Liver (tissue), 9 donors: ENCODE results near the gene ANKRD27. TPM values are rescaled to one million over a fixed set of nuclear protein-coding genes. Genes with fewer than 3 reads are reported as not detected.
A peak's percentile ranks its signal among the peaks of the same experiment; 100 is the strongest.
"Not testable (repeated sequence)": the region's sequence is repeated elsewhere in the genome, so short reads cannot be mapped to it uniquely, and the experiment has no call there.

ENCODE experiments used
- DNase-seq: peaks from one replicate; pipeline ENCODE4 v3.0.0-alpha.2; 2017; ENCODE audit warnings: low spot score
- H3K27ac ChIP-seq, 2 donors: one replicate each; pipeline ENCODE4 v1.7.0; 2013; ENCODE audit warnings: inconsistent platforms in 2 of 2, low read length in 2 of 2, control low read depth in 1 of 2, low read depth in 1 of 2, mild to moderate bottlenecking in 1 of 2
- H3K27me3 ChIP-seq, 4 donors: one replicate each; pipeline versions ENCODE4 v1.6.1 to v1.7.0; 2013; ENCODE audit warnings: low read length in 3 of 4, inconsistent platforms in 1 of 4, mild to moderate bottlenecking in 1 of 4, moderate library complexity in 1 of 4; ENCODE audit not compliant: control insufficient read depth in 4 of 4, insufficient read depth in 4 of 4
- H3K36me3 ChIP-seq, 4 donors: one replicate each; pipeline versions ENCODE4 v1.6.1 to v1.7.0; 2013; ENCODE audit warnings: low read length in 3 of 4, mild to moderate bottlenecking in 3 of 4, low read depth in 1 of 4, moderate library complexity in 1 of 4; ENCODE audit not compliant: control insufficient read depth in 4 of 4, insufficient read depth in 3 of 4
- H3K4me1 ChIP-seq, 4 donors: one replicate each; pipeline versions ENCODE4 v1.6.1 to v1.7.0; 2013; ENCODE audit warnings: low read length in 3 of 4, mild to moderate bottlenecking in 3 of 4, moderate library complexity in 1 of 4; ENCODE audit not compliant: control insufficient read depth in 4 of 4, insufficient read depth in 4 of 4
- H3K4me3 ChIP-seq, 3 donors: one replicate each; pipeline versions ENCODE4 v1.6.1 to v1.7.0; 2013; ENCODE audit warnings: low read length in 3 of 3, control low read depth in 1 of 3, low read depth in 1 of 3, mild to moderate bottlenecking in 1 of 3
- H3K9ac ChIP-seq, 2 donors: one replicate each; pipeline ENCODE4 v1.7.0; 2013; ENCODE audit warnings: low read length in 2 of 2, mild to moderate bottlenecking in 2 of 2, moderate library complexity in 2 of 2, control low read depth in 1 of 2, low read depth in 1 of 2
- H3K9me3 ChIP-seq, 4 donors: one replicate each; pipeline versions ENCODE4 v1.6.1 to v1.7.0; 2013; ENCODE audit warnings: low read length in 3 of 4; ENCODE audit not compliant: control insufficient read depth in 4 of 4
- ATF3 ChIP-seq: IDR thresholded peaks from 2 replicates; pipeline ENCODE4 v1.6.1; 2016; ENCODE audit warnings: antibody characterized with exemption
- EGR1 ChIP-seq, 2 donors: IDR thresholded peaks; 2 replicates each; pipeline ENCODE4 v1.6.1; 2016 to 2018; ENCODE audit warnings: antibody characterized with exemption in 2 of 2, low read depth in 2 of 2
- FOXA1 ChIP-seq: IDR thresholded peaks from 2 replicates; pipeline ENCODE4 v1.6.1; 2016; ENCODE audit warnings: antibody characterized with exemption
- FOXA2 ChIP-seq: IDR thresholded peaks from 2 replicates; pipeline ENCODE4 v1.6.1; 2016; ENCODE audit warnings: antibody characterized with exemption
- GABPA ChIP-seq, 2 donors: IDR thresholded peaks in 1 of 2; conservative IDR thresholded peaks in 1 of 2; 2 replicates each; pipeline ENCODE4 v1.6.1; 2016; ENCODE audit warnings: antibody characterized with exemption in 2 of 2, mild to moderate bottlenecking in 1 of 2, moderate library complexity in 1 of 2
- HNF4A ChIP-seq, 2 donors: conservative IDR thresholded peaks; 2 replicates each; pipeline ENCODE4 v1.6.1; 2016; ENCODE audit warnings: antibody characterized with exemption in 2 of 2, mild to moderate bottlenecking in 2 of 2
- HNF4G ChIP-seq: IDR thresholded peaks from 2 replicates; pipeline ENCODE4 v1.6.1; 2016; ENCODE audit warnings: antibody characterized with exemption
- JUND ChIP-seq, 2 donors: IDR thresholded peaks; 2 replicates each; pipeline ENCODE4 v1.6.1; 2016; ENCODE audit warnings: antibody characterized with exemption in 2 of 2
- MAX ChIP-seq: IDR thresholded peaks from 2 replicates; pipeline ENCODE4 v1.6.1; 2016; ENCODE audit warnings: antibody characterized with exemption
- RAD21 ChIP-seq, 2 donors: IDR thresholded peaks; 2 replicates each; pipeline ENCODE4 v1.6.1; 2016; ENCODE audit warnings: antibody characterized with exemption in 2 of 2, mild to moderate bottlenecking in 2 of 2
- REST ChIP-seq: IDR thresholded peaks from 2 replicates; pipeline ENCODE4 v1.6.1; 2016; ENCODE audit warnings: antibody characterized with exemption, mild to moderate bottlenecking
- RXRA ChIP-seq, 2 donors: IDR thresholded peaks; 2 replicates each; pipeline ENCODE4 v1.6.1; 2017 to 2018; ENCODE audit warnings: antibody characterized with exemption in 2 of 2, mild to moderate bottlenecking in 1 of 2
- SP1 ChIP-seq: IDR thresholded peaks from 2 replicates; pipeline ENCODE4 v1.6.1; 2018; ENCODE audit warnings: antibody characterized with exemption, mild to moderate bottlenecking
- YY1 ChIP-seq: IDR thresholded peaks from 2 replicates; pipeline ENCODE4 v1.6.1; 2016; ENCODE audit warnings: antibody characterized with exemption, mild to moderate bottlenecking
- ZBTB33 ChIP-seq: IDR thresholded peaks from 2 replicates; pipeline ENCODE4 v1.6.1; 2016; ENCODE audit warnings: antibody characterized with exemption
- WGBS: extraction: QIAGEN DNeasy Blood & Tissue Kit; methylation state at CpG from one replicate; pipeline ENCODE4 v1.1.7; 2013; 5-methylcytosine and 5-hydroxymethylcytosine counted together
- polyA plus RNA-seq, 2 donors: library from polyadenylated mRNA; stranded (reverse) in 1 of 2; unstranded in 1 of 2; fragments of 200-250 nt in 1 of 2; fragments of >200 nt in 1 of 2; fragmentation: Nextera tagmentation in 1 of 2; extraction: Ambion mirVana in 1 of 2; gene quantifications; one replicate each; pipeline versions ENCODE4 v1.2.1 to v1.2.3, GENCODE V29; 2013 to 2015
- total RNA-seq, 2 donors: library from RNA; depleted of rRNA; stranded (reverse); fragments of >200 nt; gene quantifications; one replicate each; pipeline ENCODE4 v1.2.3, GENCODE V29; 2014
- donor health status: healthy.
- donor health status: healthy.
- donor health status: healthy.
- donor health status: healthy.
- donor health status: healthy.

Gene ANKRD27
- total and polyA plus RNA-seq, 4 donors, result 3.4 to 14.2 (median 7.8) TPM

- not testable (repeated sequence) for DNase-seq, H3K27ac ChIP-seq, H3K27me3 ChIP-seq, H3K9ac ChIP-seq, H3K9me3 ChIP-seq, H3K36me3 ChIP-seq, H3K4me3 ChIP-seq
- 30% methylated on average over 3 of the region's 3 CpGs for WGBS
- TF ChIP-seq HNF4G (peak; percentile 92), SP1 (peak; percentile 88), REST (peak; percentile 50), GABPA (IDR thresholded peaks at IDR 0.05 in 1 of 2, conservative IDR thresholded peaks at IDR 0.05 in 1 of 2) (peak in 1 of 2 donors; percentile 37), RAD21 (IDR thresholded peaks at IDR 0.05) (peak; percentile 24 to 40), MAX (peak; percentile 80), YY1 (peak; percentile 77), ATF3 (peak; percentile 98), ZBTB33 (peak; percentile 83), EGR1 (IDR thresholded peaks at IDR 0.05; ENCODE audit: low read depth in 2 of 2) (peak in 1 of 2 donors; percentile 53), RXRA (IDR thresholded peaks at IDR 0.05) (peak; percentile 82 to 91), FOXA1 (peak; percentile 56), JUND (IDR thresholded peaks at IDR 0.05) (peak; percentile 49 to 85), FOXA2 (peak; percentile 65), HNF4A (conservative IDR thresholded peaks at IDR 0.05) (peak; percentile 99)
- peaks cover 11 to 34% (median 20%) of the 10 kb centered on the region in 4 donors for H3K4me1 ChIP-seq
Observed at GRCh38 chr19:32696771-32697170, 21.8 kb upstream of the ANKRD27 start.

GRCh38 chr19:32695506-32695905 lies 20.5 kb upstream of the ANKRD27 start:
- H3K9me3 ChIP-seq, DNase-seq, H3K36me3 ChIP-seq, H3K27ac ChIP-seq, H3K4me3 ChIP-seq, H3K9ac ChIP-seq, H3K27me3 ChIP-seq: not testable (repeated sequence)
- H3K4me1 ChIP-seq, result peaks cover 11 to 42% (median 24%) of the 10 kb centered on the region in 4 donors
- WGBS, result 78% methylated on average over 6 of the region's 6 CpGs

- H3K9ac ChIP-seq, H3K27ac ChIP-seq, H3K4me3 ChIP-seq, H3K36me3 ChIP-seq, H3K27me3 ChIP-seq, H3K9me3 ChIP-seq, DNase-seq: not testable (repeated sequence)
- H3K4me1 ChIP-seq, result peaks cover 11 to 42% (median 24%) of the 10 kb centered on the region in 4 donors
- WGBS, result 50% methylated on average over 2 of the region's 2 CpGs
Observed at GRCh38 chr19:32694851-32695250, 19.9 kb upstream of the ANKRD27 start.

- H3K4me3 ChIP-seq, H3K9me3 ChIP-seq, H3K27ac ChIP-seq, H3K36me3 ChIP-seq, DNase-seq, H3K27me3 ChIP-seq, H3K9ac ChIP-seq: not testable (repeated sequence)
- WGBS, result 61% methylated on average over 2 of the region's 2 CpGs
- H3K4me1 ChIP-seq, result peaks cover 11 to 42% (median 24%) of the 10 kb centered on the region in 4 donors
Observed at GRCh38 chr19:32694316-32694715, 19.3 kb upstream of the ANKRD27 start.
